Osteocyte (in vitro differentiated cells): ENCODE results near the gene PCED1B. TPM values are rescaled to one million over a fixed set of nuclear protein-coding genes. Genes with fewer than 3 reads are reported as not detected.
"Not testable (repeated sequence)": the region's sequence is repeated elsewhere in the genome, so short reads cannot be mapped to it uniquely, and the experiment has no call there.

Experiments
- DNase-seq: peaks from one replicate; pipeline ENCODE4 v3.0.0; 2021; ENCODE audit warnings: mixed read lengths; ENCODE audit not compliant: unreplicated experiment; ENCODE audit errors: extremely low spot score
- H3K27ac Mint-ChIP-seq: one replicate; pipeline ENCODE4 v1.8.0; 2021; ENCODE audit warnings: mild to moderate bottlenecking, mixed read lengths; ENCODE audit not compliant: unreplicated experiment
- H3K27me3 Mint-ChIP-seq: one replicate; pipeline ENCODE4 v1.8.0; 2021; ENCODE audit warnings: mixed read lengths; ENCODE audit not compliant: unreplicated experiment
- H3K36me3 Mint-ChIP-seq: one replicate; pipeline ENCODE4 v1.8.0; 2021; ENCODE audit warnings: mixed read lengths; ENCODE audit not compliant: unreplicated experiment
- H3K4me1 Mint-ChIP-seq: one replicate; pipeline ENCODE4 v1.8.0; 2021; ENCODE audit warnings: mixed read lengths; ENCODE audit not compliant: unreplicated experiment
- H3K4me3 Mint-ChIP-seq: one replicate; pipeline ENCODE4 v1.8.0; 2021; ENCODE audit warnings: mild to moderate bottlenecking, moderate library complexity, mixed read lengths; ENCODE audit not compliant: unreplicated experiment
- H3K9me3 Mint-ChIP-seq: one replicate; pipeline ENCODE4 v1.8.0; 2021; ENCODE audit warnings: mixed read lengths; ENCODE audit not compliant: unreplicated experiment
- CTCF ChIP-seq: fragments of 200-600 bp; sonication (generic); IDR thresholded peaks from 2 replicates; pipeline ENCODE4 v1.5.0; 2021; ENCODE audit warnings: antibody characterized with exemption, mild to moderate bottlenecking, moderate library complexity
- total RNA-seq: library from RNA; stranded (reverse); gene quantifications from 2 replicates; pipeline ENCODE4 v1.2.1, GENCODE V29; 2021

PCED1B gene
- total RNA-seq, 1 donor from 2014 or later = 1.6 TPM

GRCh38 chr12:47164724-47165439 lies 85.5 kb downstream of the PCED1B start:
- no peak for DNase-seq
- no peak overlapping the region for H3K27ac Mint-ChIP-seq
- H3K36me3 Mint-ChIP-seq = peaks cover 2% of the 10 kb centered on the region
- no peaks in the 10 kb centered on the region for H3K4me1 Mint-ChIP-seq
- peaks cover 3% of the 10 kb centered on the region for H3K9me3 Mint-ChIP-seq
- no peaks in the 10 kb centered on the region for H3K27me3 Mint-ChIP-seq
- H3K4me3 Mint-ChIP-seq = no peak overlapping the region
- peak; percentile 9 for TF ChIP-seq CTCF

GRCh38 chr12:47165934-47166333 lies 86.5 kb downstream of the PCED1B start:
- H3K4me1 Mint-ChIP-seq = no peaks in the 10 kb centered on the region
- H3K4me3 Mint-ChIP-seq = no peak overlapping the region
- no peak overlapping the region for H3K27ac Mint-ChIP-seq
- no peaks in the 10 kb centered on the region for H3K27me3 Mint-ChIP-seq
- H3K9me3 Mint-ChIP-seq = peaks cover 7% of the 10 kb centered on the region
- TF ChIP-seq CTCF = no peak
- no peak for DNase-seq
- peaks cover 4% of the 10 kb centered on the region for H3K36me3 Mint-ChIP-seq

GRCh38 chr12:47166365-47166764 lies 86.9 kb downstream of the PCED1B start:
- peaks cover 8% of the 10 kb centered on the region for H3K9me3 Mint-ChIP-seq
- H3K4me1 Mint-ChIP-seq = no peaks in the 10 kb centered on the region
- no peak overlapping the region for H3K4me3 Mint-ChIP-seq
- DNase-seq = no peak
- TF ChIP-seq CTCF = no peak
- H3K27ac Mint-ChIP-seq = no peak overlapping the region
- no peaks in the 10 kb centered on the region for H3K27me3 Mint-ChIP-seq
- peaks cover 5% of the 10 kb centered on the region for H3K36me3 Mint-ChIP-seq

- H3K27me3 Mint-ChIP-seq, H3K27ac Mint-ChIP-seq, H3K4me3 Mint-ChIP-seq, H3K4me1 Mint-ChIP-seq, DNase-seq: not testable (repeated sequence)
- peaks cover 13% of the 10 kb centered on the region for H3K36me3 Mint-ChIP-seq
- peaks cover 15% of the 10 kb centered on the region for H3K9me3 Mint-ChIP-seq
Observed at GRCh38 chr12:47170281-47170680, 90.9 kb downstream of the PCED1B start.

GRCh38 chr12:47178014-47178413 lies 98.6 kb downstream of the PCED1B start:
- TF ChIP-seq CTCF = no peak
- Mint-ChIP-seq H3K27ac (no peak overlapping the region), H3K36me3 (no peaks in the 10 kb centered on the region), H3K9me3 (no peaks in the 10 kb centered on the region), H3K4me1 (no peaks in the 10 kb centered on the region), H3K27me3 (no peaks in the 10 kb centered on the region), H3K4me3 (no peak overlapping the region)
- no peak for DNase-seq

GRCh38 chr12:47182164-47182938 lies 102.9 kb downstream of the PCED1B start:
- not testable (repeated sequence) for H3K27me3 Mint-ChIP-seq, DNase-seq, H3K4me1 Mint-ChIP-seq, H3K36me3 Mint-ChIP-seq, H3K9me3 Mint-ChIP-seq, H3K4me3 Mint-ChIP-seq, H3K27ac Mint-ChIP-seq
